ENCODE measurements around the gene CASP6.

Gene CASP6

GRCh38 chr4:109702950-109703663, at the start of gene CASP6:
TSS of gene CASP6 (minus strand) at chr4:109703445. CDS start at chr4:109703395, 50 bp downstream.
- peak; percentile 62 for DNase-seq

- no peak for DNase-seq
Observed at GRCh38 chr4:109752525-109752924, 49.3 kb upstream of the CASP6 start.

- DNase-seq, result no peak
Observed at GRCh38 chr4:109751852-109752251, 48.6 kb upstream of the CASP6 start.

- DNase-seq, result no peak
Observed at GRCh38 chr4:109750652-109751244, 47.5 kb upstream of the CASP6 start.

GRCh38 chr4:109749388-109750082, 46.3 kb upstream of the CASP6 start:
- DNase-seq, result no peak

GRCh38 chr4:109748114-109748513, 44.9 kb upstream of the CASP6 start:
- DNase-seq, result no peak

- DNase-seq, result no peak
Observed at GRCh38 chr4:109746728-109747127, 43.5 kb upstream of the CASP6 start.

- DNase-seq, result no peak
Observed at GRCh38 chr4:109745830-109746229, 42.6 kb upstream of the CASP6 start.

GRCh38 chr4:109739547-109739946, 36.3 kb upstream of the CASP6 start:
- no peak for DNase-seq

GRCh38 chr4:109738104-109738872, 35.0 kb upstream of the CASP6 start:
- DNase-seq, result no peak

GRCh38 chr4:109735566-109736365, 32.5 kb upstream of the CASP6 start:
- no peak for DNase-seq

GRCh38 chr4:109733728-109734127, 30.5 kb upstream of the CASP6 start:
- DNase-seq, result no peak

GRCh38 chr4:109730619-109731545, 27.6 kb upstream of the CASP6 start:
- no peak for DNase-seq

GRCh38 chr4:109729718-109730618, 26.7 kb upstream of the CASP6 start, which contains the start of gene PLA2G12A:
TSS of gene PLA2G12A (minus strand) at chr4:109730070. CDS start at chr4:109729809, 261 bp downstream.
- DNase-seq, result peak; percentile 67

- DNase-seq, result no peak
Observed at GRCh38 chr4:109729117-109729717, 26.0 kb upstream of the CASP6 start.

- DNase-seq, result no peak
Observed at GRCh38 chr4:109728385-109728784, 25.1 kb upstream of the CASP6 start.

- DNase-seq, result no peak
Observed at GRCh38 chr4:109723110-109723509, 19.9 kb upstream of the CASP6 start.

- no peak for DNase-seq
Observed at GRCh38 chr4:109722357-109722756, 19.1 kb upstream of the CASP6 start.

GRCh38 chr4:109721033-109721432, 17.8 kb upstream of the CASP6 start:
- DNase-seq, result no peak

GRCh38 chr4:109719604-109720003, 16.4 kb upstream of the CASP6 start:
- DNase-seq, result no peak
